ENCODE data around the gene OR51G2. TPM values are rescaled to one million over a fixed set of nuclear protein-coding genes. Genes with fewer than 3 reads are reported as not detected.
"Not testable (repeated sequence)": the region's sequence is repeated elsewhere in the genome, so short reads cannot be mapped to it uniquely, and the experiment has no call there.

OR51G2 gene
- polyA plus RNA-seq, 1 of the 3 experiments (the other 2 are of a cell fraction) = not detected

GRCh38 chr11:4962816-4963215 lies 43.7 kb upstream of the OR51G2 start:
- POLR2A ChIA-PET = no interaction called here
- H3K4me1 ChIP-seq (ENCODE audit: control insufficient read depth in 1 of 2, insufficient read depth in 2 of 2, low read depth in 1 of 2, low read length in 1 of 2) = no peaks in the 10 kb centered on the region
- no peaks in the 10 kb centered on the region for H3K36me3 ChIP-seq (replicated peaks in 1 of 2; ENCODE audit: control insufficient read depth in 1 of 2, insufficient read depth in 2 of 2, low read length in 1 of 2)
- no peak overlapping the region for H3K4me3 ChIP-seq (ENCODE audit: low read depth in 2 of 2, low read length in 1 of 2)
- H3K27ac ChIP-seq (ENCODE audit: low read depth in 2 of 2, low read length in 1 of 2) = no peak overlapping the region
- no peak overlapping the region for H2AFZ ChIP-seq (ENCODE audit: low read depth)
- no peaks in the 10 kb centered on the region for H3F3A ChIP-seq (replicated peaks; ENCODE audit: insufficient read depth)
- H3K79me2 ChIP-seq (ENCODE audit: insufficient read depth) = no peaks in the 10 kb centered on the region
- DNase-seq = no peak
- no peaks in the 10 kb centered on the region for H3K9me3 ChIP-seq
- TF ChIP-seq ELF1 (IDR thresholded peaks at IDR 0.05) = no peak
- TF ChIP-seq EZH2phosphoT487 (IDR thresholded peaks at IDR 0.05; ENCODE audit: borderline replicate concordance, low read depth) = no peak
- TF ChIP-seq FOXJ3 (CRISPR knock-in tag; IDR thresholded peaks at IDR 0.05) = no peak
- TF ChIP-seq POLR2AphosphoS5 (IDR thresholded peaks at IDR 0.05; ENCODE audit: low read depth, low read length) = no peak
- no peak for TF ChIP-seq TCF12 (IDR thresholded peaks at IDR 0.05)
- TF ChIP-seq FOXM1 (IDR thresholded peaks at IDR 0.05; ENCODE audit: low read depth) = no peak
- TF ChIP-seq, protein P1, sequence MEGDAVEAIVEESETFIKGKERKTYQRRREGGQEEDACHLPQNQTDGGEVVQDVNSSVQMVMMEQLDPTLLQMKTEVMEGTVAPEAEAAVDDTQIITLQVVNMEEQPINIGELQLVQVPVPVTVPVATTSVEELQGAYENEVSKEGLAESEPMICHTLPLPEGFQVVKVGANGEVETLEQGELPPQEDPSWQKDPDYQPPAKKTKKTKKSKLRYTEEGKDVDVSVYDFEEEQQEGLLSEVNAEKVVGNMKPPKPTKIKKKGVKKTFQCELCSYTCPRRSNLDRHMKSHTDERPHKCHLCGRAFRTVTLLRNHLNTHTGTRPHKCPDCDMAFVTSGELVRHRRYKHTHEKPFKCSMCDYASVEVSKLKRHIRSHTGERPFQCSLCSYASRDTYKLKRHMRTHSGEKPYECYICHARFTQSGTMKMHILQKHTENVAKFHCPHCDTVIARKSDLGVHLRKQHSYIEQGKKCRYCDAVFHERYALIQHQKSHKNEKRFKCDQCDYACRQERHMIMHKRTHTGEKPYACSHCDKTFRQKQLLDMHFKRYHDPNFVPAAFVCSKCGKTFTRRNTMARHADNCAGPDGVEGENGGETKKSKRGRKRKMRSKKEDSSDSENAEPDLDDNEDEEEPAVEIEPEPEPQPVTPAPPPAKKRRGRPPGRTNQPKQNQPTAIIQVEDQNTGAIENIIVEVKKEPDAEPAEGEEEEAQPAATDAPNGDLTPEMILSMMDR (IDR thresholded peaks at IDR 0.05) = no peak
- H3K4me2 ChIP-seq = no peak overlapping the region
- no peaks in the 10 kb centered on the region for H4K20me1 ChIP-seq (ENCODE audit: insufficient read depth)
- CTCF ChIA-PET = no interaction called here
- WGBS (ENCODE audit: low lambda C conversion rate) = 0% methylated on average over 1 of the region's 1 CpG
- H3K9ac ChIP-seq = no peak overlapping the region
- no peaks in the 10 kb centered on the region for H3K9me2 ChIP-seq
- H3K27me3 ChIP-seq (ENCODE audit: insufficient read depth) = no peaks in the 10 kb centered on the region

DNA sequence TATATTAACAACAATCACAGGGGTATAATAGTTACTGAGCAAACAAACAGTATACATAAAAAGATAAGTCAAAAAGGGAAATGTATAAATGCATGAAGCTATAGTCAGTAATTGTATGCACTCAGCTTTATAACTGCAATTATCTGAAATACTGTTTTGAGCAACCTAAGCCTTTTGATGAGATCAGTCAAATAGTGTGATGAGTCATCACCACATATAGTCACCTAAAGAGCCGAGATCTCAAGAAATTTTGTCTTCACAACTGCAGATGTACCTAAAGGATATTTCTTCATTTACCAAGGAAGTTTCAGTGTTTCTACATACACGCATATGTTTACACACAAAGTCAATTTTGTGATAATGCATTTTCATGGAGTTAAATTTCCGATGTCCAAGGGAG lies 41.7 kb upstream of the OR51G2 start:
- ChIA-PET CTCF (no interaction called here), POLR2A (no interaction called here)
- H3K9me2 ChIP-seq = no peaks in the 10 kb centered on the region
- H3K4me3 ChIP-seq (ENCODE audit: low read depth in 2 of 2, low read length in 1 of 2) = no peak overlapping the region
- H4K20me1 ChIP-seq (ENCODE audit: insufficient read depth) = no peaks in the 10 kb centered on the region
- H3K36me3 ChIP-seq (replicated peaks in 1 of 2; ENCODE audit: control insufficient read depth in 1 of 2, insufficient read depth in 2 of 2, low read length in 1 of 2) = no peaks in the 10 kb centered on the region
- H3K27ac ChIP-seq (ENCODE audit: low read depth in 2 of 2, low read length in 1 of 2) = no peak overlapping the region
- 2% methylated on average over 3 of the region's 3 CpGs for WGBS (ENCODE audit: low lambda C conversion rate)
- DNase-seq = no peak
- H3K9me3 ChIP-seq = no peaks in the 10 kb centered on the region
- H2AFZ ChIP-seq (ENCODE audit: low read depth) = no peak overlapping the region
- no peaks in the 10 kb centered on the region for H3F3A ChIP-seq (replicated peaks; ENCODE audit: insufficient read depth)
- TF ChIP-seq EP300 (IDR thresholded peaks at IDR 0.05; ENCODE audit: borderline replicate concordance in 1 of 2, low read depth in 1 of 2, low read length in 1 of 2) (no peak), RCOR1 (IDR thresholded peaks at IDR 0.05; ENCODE audit: low read length) (no peak), NFIC (IDR thresholded peaks at IDR 0.05; ENCODE audit: borderline replicate concordance) (no peak), PBX3 (IDR thresholded peaks at IDR 0.05) (no peak)
- no peak overlapping the region for H3K9ac ChIP-seq
- H3K4me1 ChIP-seq (ENCODE audit: control insufficient read depth in 1 of 2, insufficient read depth in 2 of 2, low read depth in 1 of 2, low read length in 1 of 2) = no peaks in the 10 kb centered on the region
- no peaks in the 10 kb centered on the region; the same call in 1 of the 2 replicates for H3K27me3 ChIP-seq (ENCODE audit: insufficient read depth)
- H3K79me2 ChIP-seq (ENCODE audit: insufficient read depth) = no peaks in the 10 kb centered on the region
- H3K4me2 ChIP-seq = no peak overlapping the region

- no peak overlapping the region for H3K27ac ChIP-seq (ENCODE audit: low read depth in 2 of 2, low read length in 1 of 2)
- H3K9me3 ChIP-seq = no peaks in the 10 kb centered on the region
- H3K36me3 ChIP-seq (replicated peaks in 1 of 2; ENCODE audit: control insufficient read depth in 1 of 2, insufficient read depth in 2 of 2, low read length in 1 of 2) = no peaks in the 10 kb centered on the region
- CTCF ChIA-PET = no interaction called here
- H3K27me3 ChIP-seq (ENCODE audit: insufficient read depth) = no peaks in the 10 kb centered on the region; the same call in 1 of the 2 replicates
- TF ChIP-seq FOXJ3 (CRISPR knock-in tag; IDR thresholded peaks at IDR 0.05) (no peak), SMC3 (IDR thresholded peaks at IDR 0.05; ENCODE audit: low read depth, low read length) (no peak)
- H3K4me2 ChIP-seq = no peak overlapping the region
- H3F3A ChIP-seq (replicated peaks; ENCODE audit: insufficient read depth) = no peaks in the 10 kb centered on the region
- 5% methylated on average over 4 of the region's 4 CpGs for WGBS (ENCODE audit: low lambda C conversion rate)
- H4K20me1 ChIP-seq (ENCODE audit: insufficient read depth) = no peaks in the 10 kb centered on the region
- DNase-seq = no peak
- no peak overlapping the region for H3K4me3 ChIP-seq (ENCODE audit: low read depth in 2 of 2, low read length in 1 of 2)
- no peaks in the 10 kb centered on the region for H3K4me1 ChIP-seq (ENCODE audit: control insufficient read depth in 1 of 2, insufficient read depth in 2 of 2, low read depth in 1 of 2, low read length in 1 of 2)
- no peak overlapping the region for H3K9ac ChIP-seq
- no peak overlapping the region for H2AFZ ChIP-seq (ENCODE audit: low read depth)
- H3K9me2 ChIP-seq = no peaks in the 10 kb centered on the region
- POLR2A ChIA-PET = no interaction called here
- H3K79me2 ChIP-seq (ENCODE audit: insufficient read depth) = no peaks in the 10 kb centered on the region
These were observed 38.2 kb upstream of the OR51G2 start for GRCh38 chr11:4957396-4957795.

DNA sequence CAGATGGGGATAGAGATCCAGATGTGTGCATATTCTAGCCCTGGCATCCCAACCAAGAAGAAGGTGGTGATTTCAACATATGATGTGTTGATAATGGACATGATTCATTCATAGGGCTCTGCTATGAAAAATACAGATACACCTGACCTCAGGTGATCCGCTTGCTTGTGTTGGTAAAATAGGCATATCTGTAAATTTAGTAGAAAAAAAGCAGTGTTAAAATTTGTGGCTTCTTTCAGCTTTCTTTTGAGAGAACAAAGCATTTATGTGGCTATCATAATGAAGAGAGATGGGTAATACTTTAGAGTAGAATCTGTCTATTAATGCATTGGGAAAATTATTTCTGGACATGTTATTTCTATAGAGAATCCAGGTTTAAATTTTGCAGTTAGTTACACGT lies 36.5 kb upstream of the OR51G2 start, which contains the start of gene OR51A2:
OR51A2 (minus strand) TSS at position 101 of the 400 bp plus-strand sequence; CDS start at position 101, 0 bp downstream.
- H3K79me2 ChIP-seq (ENCODE audit: insufficient read depth); H3K9ac ChIP-seq; H3K27me3 ChIP-seq (ENCODE audit: insufficient read depth); H2AFZ ChIP-seq (ENCODE audit: low read depth); H3K4me2 ChIP-seq; H3K9me3 ChIP-seq; POLR2A ChIA-PET; H4K20me1 ChIP-seq (ENCODE audit: insufficient read depth); H3K27ac ChIP-seq (ENCODE audit: low read depth in 2 of 2, low read length in 1 of 2); DNase-seq; H3K36me3 ChIP-seq (replicated peaks in 1 of 2; ENCODE audit: control insufficient read depth in 1 of 2, insufficient read depth in 2 of 2, low read length in 1 of 2); H3K4me1 ChIP-seq (ENCODE audit: control insufficient read depth in 1 of 2, insufficient read depth in 2 of 2, low read depth in 1 of 2, low read length in 1 of 2); H3K9me2 ChIP-seq; H3F3A ChIP-seq (replicated peaks; ENCODE audit: insufficient read depth); CTCF ChIA-PET; H3K4me3 ChIP-seq (ENCODE audit: low read depth in 2 of 2, low read length in 1 of 2): not testable (repeated sequence)
- WGBS (ENCODE audit: low lambda C conversion rate) = 0% methylated on average over 2 of the region's 2 CpGs

All from SK-N-SH (cell line).